ENCODE results near the gene C2.

Gene C2

GRCh38 chr6:31896856-31897611 lies 30.5 kb upstream of the C2 start:
- no peak for TF ChIP-seq CTCF (IDR thresholded peaks at IDR 0.05; ENCODE audit: insufficient read depth, low read length, missing control alignments)
- CTCF ChIA-PET: interaction anchor here (1.0 to 2.6 kb wide), 5 partner anchors 8 to 55 kb away, joined by 3 to 24 read pairs (median 9); no protein-coding TSS in a partner anchor
- POLR2A ChIA-PET: interaction anchor here (0.6 to 1.9 kb wide), 9 partner anchors 10 to 233 kb away, joined by 3 to 8 read pairs (median 3); partner anchors contain the start of genes DXO, GPANK1, HSPA1B and NELFE

GRCh38 chr6:31897612-31898382 lies 29.7 kb upstream of the C2 start, which contains the start of gene EHMT2:
EHMT2 (minus strand) TSS chr6:31897698; CDS start chr6:31897677, 21 bp downstream.
- peak within 1 kb of the TSS; percentile 97 for H3K4me3 ChIP-seq (ENCODE audit: low read depth, low read length)
- TF ChIP-seq CTCF (IDR thresholded peaks at IDR 0.05; ENCODE audit: insufficient read depth, low read length, missing control alignments): no peak
- DNase-seq (ENCODE audit: low read depth, low spot score): no peak
- POLR2A ChIA-PET: interaction anchor here (0.6 to 1.9 kb wide), 12 partner anchors 10 to 1341 kb away, joined by 3 to 8 read pairs (median 3); partner anchors contain the start of genes DXO, GPANK1, HSPA1B and NELFE
- CTCF ChIA-PET: interaction anchor here (0.6 to 2.6 kb wide), 7 partner anchors 9 to 747 kb away, joined by 3 to 24 read pairs (median 4); no protein-coding TSS in a partner anchor

More at GRCh38 chr6:31896856-31897611, 30.5 kb upstream of the C2 start:
- no peak for DNase-seq (ENCODE audit: low read depth, low spot score)
- peak overlapping the region; percentile 97 for H3K4me3 ChIP-seq (ENCODE audit: low read depth, low read length)

GRCh38 chr6:31898383-31899011 lies 29.0 kb upstream of the C2 start:
- ChIA-PET CTCF (interaction anchor here (0.6 to 2.6 kb wide), 8 partner anchors 9 to 748 kb away, joined by 3 to 24 read pairs (median 4); no protein-coding TSS in a partner anchor), POLR2A (interaction anchor here (0.6 to 1.9 kb wide), 5 partner anchors 16 to 71 kb away, joined by 3 to 6 read pairs (median 4); partner anchors contain the start of genes HSPA1B, NELFE, NEU1 and SKIC2)
- no peak for DNase-seq (ENCODE audit: low read depth, low spot score)
- no peak for TF ChIP-seq CTCF (IDR thresholded peaks at IDR 0.05; ENCODE audit: insufficient read depth, low read length, missing control alignments)
- peak overlapping the region; percentile 97 for H3K4me3 ChIP-seq (ENCODE audit: low read depth, low read length)

GRCh38 chr6:31899215-31899614 lies 28.3 kb upstream of the C2 start:
- no peak for DNase-seq (ENCODE audit: low read depth, low spot score)
- POLR2A ChIA-PET: no interaction called here
- no peak for TF ChIP-seq CTCF (IDR thresholded peaks at IDR 0.05; ENCODE audit: insufficient read depth, low read length, missing control alignments)
- CTCF ChIA-PET: interaction anchor here (1.0 to 2.6 kb wide), 2 partner anchors 53 to 66 kb away, joined by 3 to 17 read pairs; no protein-coding TSS in a partner anchor
- H3K4me3 ChIP-seq (ENCODE audit: low read depth, low read length): no peak overlapping the region

GRCh38 chr6:31899882-31900722 lies 27.4 kb upstream of the C2 start:
- no peak for TF ChIP-seq CTCF (IDR thresholded peaks at IDR 0.05; ENCODE audit: insufficient read depth, low read length, missing control alignments)
- ChIA-PET CTCF (interaction anchor here (1.3 to 6.6 kb wide), 2 partner anchors 11 to 52 kb away, joined by 3 to 35 read pairs; no protein-coding TSS in a partner anchor), POLR2A (no interaction called here)
- no peak for DNase-seq (ENCODE audit: low read depth, low spot score)
- H3K4me3 ChIP-seq (ENCODE audit: low read depth, low read length): no peak overlapping the region; the same call in 1 of the 2 replicates
